HL-60 (cell line): ENCODE results near the gene TMTC1.
A peak's percentile ranks its signal among the peaks of the same experiment; 100 is the strongest.

Source experiments
- DNase-seq, 2 experiments: peaks; one replicate each; pipeline ENCODE4 v3.0.0-alpha.2; 2010 to 2020; ENCODE audit warnings: low read depth in 1 of 2, low spot score in 1 of 2
- H3K27ac ChIP-seq: fragments of 250-450 bp; sonication (Bioruptor Pico); replicated peaks from 2 replicates; pipeline ENCODE4 v1.5.1; 2020; ENCODE audit warnings: mild to moderate bottlenecking, moderate library complexity
- H3K27me3 ChIP-seq: fragments of 250-450 bp; sonication (Bioruptor Pico); 2 replicates; pipeline ENCODE4 v1.5.1; 2021; ENCODE audit warnings: mild to moderate bottlenecking, moderate library complexity; ENCODE audit not compliant: insufficient read depth, poor library complexity, severe bottlenecking
- H3K4me3 ChIP-seq: replicated peaks from 2 replicates; pipeline ENCODE4 v1.5.1; 2011; ENCODE audit warnings: mild to moderate bottlenecking, control low read depth, low read length; ENCODE audit not compliant: insufficient read depth
- CTCF ChIP-seq: IDR thresholded peaks from one replicate; pipeline ENCODE4 v1.5.1; 2011; ENCODE audit warnings: low read length, control low read depth, inconsistent platforms; ENCODE audit not compliant: insufficient read depth
- GABPA ChIP-seq: IDR thresholded peaks from 2 replicates; pipeline ENCODE4 v1.6.1; 2012; ENCODE audit warnings: low read depth
- POLR2AphosphoS5 ChIP-seq: IDR thresholded peaks from 2 replicates; pipeline ENCODE4 v1.6.1; 2012; ENCODE audit warnings: low read depth
- REST ChIP-seq: IDR thresholded peaks from 2 replicates; pipeline ENCODE4 v1.6.1; 2012; ENCODE audit warnings: low read depth; ENCODE audit not compliant: insufficient replicate concordance
- SPI1 ChIP-seq: IDR thresholded peaks from 2 replicates; pipeline ENCODE4 v1.6.1; 2012; ENCODE audit warnings: low read depth, mild to moderate bottlenecking, borderline replicate concordance

Gene TMTC1

GRCh38 chr12:29518407-29518806 is 265.3 kb downstream of the TMTC1 start:
- TF ChIP-seq POLR2AphosphoS5 (no peak), GABPA (no peak), REST (no peak), SPI1 (no peak), CTCF (no peak)
- H3K27me3 ChIP-seq = no peaks in the 10 kb centered on the region
- no peak for DNase-seq
- no peak overlapping the region for H3K4me3 ChIP-seq
- H3K27ac ChIP-seq = no peak overlapping the region

- H3K27me3 ChIP-seq = no peaks in the 10 kb centered on the region
- no peak overlapping the region for H3K4me3 ChIP-seq
- DNase-seq = peak in 1 of 2 experiments; percentile 72
- no peak overlapping the region for H3K27ac ChIP-seq
- no peak for TF ChIP-seq GABPA
Measured at GRCh38 chr12:29517264-29517663, 266.5 kb downstream of the TMTC1 start.

GRCh38 chr12:29516431-29516875 is 267.3 kb downstream of the TMTC1 start:
- no peak for DNase-seq
- TF ChIP-seq SPI1 = no peak
- no peak for TF ChIP-seq REST
- no peak for TF ChIP-seq GABPA
- TF ChIP-seq POLR2AphosphoS5 = no peak
- no peak for TF ChIP-seq CTCF
- Histone ChIP-seq H3K27ac (no peak overlapping the region), H3K4me3 (no peak overlapping the region), H3K27me3 (no peaks in the 10 kb centered on the region)

- TF ChIP-seq REST (no peak), SPI1 (no peak), CTCF (no peak)
- Histone ChIP-seq H3K27ac (no peak overlapping the region), H3K27me3 (no peaks in the 10 kb centered on the region), H3K4me3 (no peak overlapping the region)
- no peak for DNase-seq
Measured at GRCh38 chr12:29510591-29511185, 273.1 kb downstream of the TMTC1 start.
